Esophagus muscularis mucosa (tissue), 4 donors: ENCODE data around the gene CAST. TPM values are rescaled to one million over a fixed set of nuclear protein-coding genes. Genes with fewer than 3 reads are reported as not detected.

Source experiments
- DNase-seq: peaks from one replicate; pipeline ENCODE4 v3.0.0-alpha.2; 2017; ENCODE audit errors: extremely low spot score
- H3K27ac ChIP-seq, 4 donors: fragments of 200-600 bp; sonication (generic); replicated peaks in 1 of 4; 1 replicate in 3 of 4; 2 replicates in 1 of 4; pipeline ENCODE4 v1.5.1; 2016 to 2019; ENCODE audit warnings: mild to moderate bottlenecking in 1 of 4
- H3K27me3 ChIP-seq, 4 donors: fragments of 200-600 bp; sonication (generic); one replicate each; pipeline versions ENCODE4 v1.5.1 to v1.6.0; 2016 to 2019
- H3K36me3 ChIP-seq, 4 donors: fragments of 200-600 bp; sonication (generic); one replicate each; pipeline ENCODE4 v1.5.1; 2016 to 2019
- H3K4me1 ChIP-seq, 4 donors: fragments of 200-600 bp; sonication (generic); one replicate each; pipeline ENCODE4 v1.5.1; 2016 to 2019
- H3K4me3 ChIP-seq, 4 donors: fragments of 200-600 bp; sonication (generic); 1 replicate in 2 of 4; 2 replicates in 2 of 4; pipeline ENCODE4 v1.5.1; 2016 to 2019; ENCODE audit warnings: mild to moderate bottlenecking in 4 of 4, moderate library complexity in 1 of 4
- H3K9me3 ChIP-seq, 4 donors: fragments of 200-600 bp; sonication (generic); 1 replicate in 3 of 4; 2 replicates in 1 of 4; pipeline ENCODE4 v1.5.1; 2016 to 2019
- CTCF ChIP-seq, 3 experiments: fragments of 200-600 bp in 2 of 3; fragments of 450-650 bp in 1 of 3; sonication (generic) in 2 of 3; IDR thresholded peaks; one replicate each; pipeline ENCODE4 v1.5.1; 2017 to 2019; ENCODE audit warnings: antibody characterized with exemption in 3 of 3, mild to moderate bottlenecking in 2 of 3, moderate library complexity in 1 of 3
- EP300 ChIP-seq: sonication (generic); formaldehyde crosslinking; IDR thresholded peaks from one replicate; pipeline ENCODE4 v1.6.1; 2017; ENCODE audit warnings: antibody characterized with exemption
- POLR2A ChIP-seq: fragments of 450-650 bp; IDR thresholded peaks from one replicate; pipeline ENCODE4 v1.6.1; 2017; ENCODE audit warnings: antibody characterized with exemption, moderate library complexity, mild to moderate bottlenecking, low read depth
- POLR2AphosphoS5 ChIP-seq, 2 donors: sonication (generic); formaldehyde crosslinking; IDR thresholded peaks; one replicate each; pipeline ENCODE4 v1.6.1; 2017; ENCODE audit warnings: antibody characterized with exemption in 2 of 2
- WGBS: methylation state at CpG from one replicate; pipeline ENCODE4 v1.1.5; 2018; 5-methylcytosine and 5-hydroxymethylcytosine counted together
- intact Hi-C: fragments of 100-400 bp; cut with DNase I; formaldehyde crosslinking; loops from one replicate; pipeline ENCODE4 v1.15.1; 2023
- total RNA-seq, 4 donors: library from RNA; depleted of rRNA; stranded (reverse); fragments of >200 nt; gene quantifications; one replicate each; pipeline versions ENCODE4 v1.1.0 to v1.2.1, GENCODE V29; 2016

The CAST gene
- total RNA-seq, 4 donors from 2014 or later = 238 to 346 (median 296) TPM

- 94% methylated on average over 9 of the region's 9 CpGs for WGBS
- DNase-seq = no peak
- intact Hi-C loops = loop anchor here (5.0 kb wide), 1 partner anchor 127 kb away; the partner anchor contains the start of gene LNPEP
- Histone ChIP-seq H3K36me3 (no peaks in the 10 kb centered on the region), H3K4me1 (peaks cover 7 to 23% (median 23%) of the 10 kb centered on the region in 4 donors), H3K27me3 (no peaks in the 10 kb centered on the region), H3K27ac (no peak overlapping the region), H3K4me3 (no peak overlapping the region), H3K9me3 (no peaks in the 10 kb centered on the region)
- TF ChIP-seq EP300 = no peak
- TF ChIP-seq POLR2AphosphoS5 (IDR thresholded peaks at IDR 0.05) = no peak
- TF ChIP-seq CTCF (IDR thresholded peaks at IDR 0.05) = no peak
Measured at GRCh38 chr5:96809921-96810320, 147.7 kb downstream of the CAST start.

GRCh38 chr5:96812851-96813250 lies 150.7 kb downstream of the CAST start:
- Histone ChIP-seq H3K4me1 (peaks cover 3 to 5% (median 5%) of the 10 kb centered on the region in 4 donors), H3K36me3 (no peaks in the 10 kb centered on the region), H3K27ac (no peak overlapping the region), H3K4me3 (no peak overlapping the region), H3K27me3 (no peaks in the 10 kb centered on the region), H3K9me3 (no peaks in the 10 kb centered on the region)
- intact Hi-C loops = no loop called here
- DNase-seq = no peak
- TF ChIP-seq CTCF (IDR thresholded peaks at IDR 0.05) (no peak), POLR2AphosphoS5 (IDR thresholded peaks at IDR 0.05) (no peak), POLR2A (no peak), EP300 (no peak)

- TF ChIP-seq POLR2AphosphoS5 (IDR thresholded peaks at IDR 0.05) (no peak), POLR2A (no peak), EP300 (no peak), CTCF (IDR thresholded peaks at IDR 0.05) (no peak)
- Histone ChIP-seq H3K9me3 (no peaks in the 10 kb centered on the region), H3K27ac (no peak overlapping the region), H3K36me3 (no peaks in the 10 kb centered on the region), H3K4me1 (no peaks in the 10 kb centered on the region), H3K27me3 (no peaks in the 10 kb centered on the region), H3K4me3 (no peak overlapping the region)
- DNase-seq = no peak
- 82% methylated on average over 3 of the region's 3 CpGs for WGBS
- intact Hi-C loops = no loop called here
Measured at GRCh38 chr5:96814041-96814440, 151.9 kb downstream of the CAST start.

GRCh38 chr5:96816411-96816939 lies 154.3 kb downstream of the CAST start:
- Histone ChIP-seq H3K4me3 (no peak overlapping the region), H3K27me3 (no peaks in the 10 kb centered on the region), H3K36me3 (no peaks in the 10 kb centered on the region), H3K9me3 (no peaks in the 10 kb centered on the region), H3K27ac (no peak overlapping the region), H3K4me1 (peaks cover 0 to 3% (median 0%) of the 10 kb centered on the region in 4 donors)
- no peak for DNase-seq
- TF ChIP-seq POLR2A = no peak
- TF ChIP-seq CTCF (IDR thresholded peaks at IDR 0.05) = no peak
- TF ChIP-seq EP300 = no peak
- no peak for TF ChIP-seq POLR2AphosphoS5 (IDR thresholded peaks at IDR 0.05)
- intact Hi-C loops = no loop called here
- 68% methylated on average over 6 of the region's 6 CpGs for WGBS

GRCh38 chr5:96816991-96817390 lies 154.8 kb downstream of the CAST start:
- H3K4me3 ChIP-seq = no peak overlapping the region
- H3K4me1 ChIP-seq = peaks cover 0 to 6% (median 0%) of the 10 kb centered on the region in 4 donors
- H3K27ac ChIP-seq = no peak overlapping the region
- WGBS = 93% methylated on average over 1 of the region's 1 CpG
- no peaks in the 10 kb centered on the region for H3K36me3 ChIP-seq
- H3K9me3 ChIP-seq = no peaks in the 10 kb centered on the region
- H3K27me3 ChIP-seq = no peaks in the 10 kb centered on the region
- intact Hi-C loops = no loop called here
- TF ChIP-seq POLR2AphosphoS5 (IDR thresholded peaks at IDR 0.05) (no peak), POLR2A (no peak), CTCF (IDR thresholded peaks at IDR 0.05) (no peak), EP300 (no peak)
- DNase-seq = no peak
